HepG2 (cell line): ENCODE measurements around the gene ANKRD2. TPM values are rescaled to one million over a fixed set of nuclear protein-coding genes. Genes with fewer than 3 reads are reported as not detected.

ENCODE experiments used
- E2F1 ChIP-seq: sonication (generic); formaldehyde crosslinking; IDR thresholded peaks from 2 replicates; pipeline ENCODE4 v1.5.0; 2020; ENCODE audit warnings: missing genetic modification reagents
- FIP1L1 ChIP-seq: fragments of 200-400 bp; formaldehyde crosslinking; IDR thresholded peaks from 2 replicates; pipeline ENCODE4 v1.6.1; 2018; ENCODE audit warnings: low read depth, mild to moderate bottlenecking, low read length, moderate library complexity, borderline replicate concordance; ENCODE audit not compliant: insufficient read depth
- HDAC2 ChIP-seq: sonication (generic); formaldehyde crosslinking; IDR thresholded peaks from 2 replicates; pipeline ENCODE4 v1.4.0; 2020; ENCODE audit warnings: missing genetic modification reagents
- KMT2A ChIP-seq: sonication (generic); formaldehyde crosslinking; IDR thresholded peaks from 2 replicates; pipeline ENCODE4 v1.4.0; 2020; ENCODE audit warnings: missing genetic modification reagents
- MIER2 ChIP-seq: IDR thresholded peaks from 2 replicates; pipeline ENCODE4 v1.6.1; 2016; ENCODE audit warnings: missing biosample characterization, missing genetic modification reagents
- RARA ChIP-seq: IDR thresholded peaks from 2 replicates; pipeline ENCODE4 v1.6.1; 2016; ENCODE audit warnings: missing genetic modification reagents, missing compliant biosample characterization
- SCMH1 ChIP-seq: sonication (generic); formaldehyde crosslinking; IDR thresholded peaks from 2 replicates; pipeline ENCODE4 v1.9.0; 2021; ENCODE audit warnings: missing genetic modification reagents, mild to moderate bottlenecking, borderline replicate concordance
- SOX5 ChIP-seq: IDR thresholded peaks from 2 replicates; pipeline ENCODE4 v1.6.1; 2016; ENCODE audit warnings: borderline replicate concordance
- SOX6 ChIP-seq, 2 experiments: fragments of 450-650 bp in 1 of 2; sonication (generic) in 1 of 2; formaldehyde crosslinking in 1 of 2; IDR thresholded peaks; 2 replicates each; pipeline versions ENCODE4 v1.4.0 to v1.6.1; 2017 to 2020; ENCODE audit warnings: antibody characterized with exemption in 1 of 2, mild to moderate bottlenecking in 1 of 2, missing genetic modification reagents in 1 of 2
- TEAD3 ChIP-seq: optimal IDR thresholded peaks from 2 replicates; pipeline ENCODE3; 2016; ENCODE audit warnings: borderline replicate concordance
- XBP1 ChIP-seq: sonication (generic); formaldehyde crosslinking; IDR thresholded peaks from 2 replicates; pipeline ENCODE4 v1.5.0; 2020; ENCODE audit warnings: missing genetic modification reagents
- ZGPAT ChIP-seq: IDR thresholded peaks from 2 replicates; pipeline ENCODE4 v1.6.1; 2016; ENCODE audit warnings: mild to moderate bottlenecking
- ZNF263 ChIP-seq: sonication (generic); formaldehyde crosslinking; IDR thresholded peaks from 2 replicates; pipeline ENCODE4 v1.4.0; 2020; ENCODE audit warnings: missing genetic modification reagents
- ZNF3 ChIP-seq: IDR thresholded peaks from 2 replicates; pipeline ENCODE4 v1.7.0; 2017; ENCODE audit warnings: inconsistent platforms
- ZNF335 ChIP-seq: sonication (generic); formaldehyde crosslinking; IDR thresholded peaks from 2 replicates; pipeline ENCODE4 v1.4.0; 2020; ENCODE audit warnings: missing genetic modification reagents
- ZNF749 ChIP-seq: sonication (generic); formaldehyde crosslinking; IDR thresholded peaks from 2 replicates; pipeline ENCODE4 v1.8.0; 2022; ENCODE audit warnings: mild to moderate bottlenecking, missing genetic modification reagents, moderate library complexity, borderline replicate concordance
- ZSCAN29 ChIP-seq: sonication (generic); formaldehyde crosslinking; conservative IDR thresholded peaks from 2 replicates; pipeline ENCODE4 v1.4.0; 2020; ENCODE audit warnings: mild to moderate bottlenecking, missing genetic modification reagents
- polyA plus RNA-seq, 8 experiments: library from polyadenylated mRNA; depleted of rRNA in 3 of 8; stranded (reverse) in 7 of 8; unstranded in 1 of 8; fragments of >200 nt; fragmentation: Illumina TruSeq in 4 of 8; extraction: Trizol in 4 of 8; gene quantifications; 2 replicates each; pipeline versions ENCODE4 v1.2.1 to v1.2.3, GENCODE V29; 2011 to 2016; ENCODE audit warnings: low read depth in 4 of 8, missing spikeins in 1 of 8, mixed read lengths in 1 of 8; ENCODE audit not compliant: insufficient read depth in 1 of 8
- total RNA-seq, 5 experiments: library from RNA; depleted of rRNA; stranded (reverse); fragments of >200 nt; fragmentation: Illumina TruSeq; extraction: Trizol; gene quantifications; 2 replicates each; pipeline ENCODE4 v1.2.3, GENCODE V29; 2016; ENCODE audit warnings: low read depth in 1 of 5
- TF ChIP-seq, protein P1 (sequence below): sonication (generic); formaldehyde crosslinking; conservative IDR thresholded peaks from 2 replicates; pipeline ENCODE4 v1.4.0; 2020; ENCODE audit warnings: mild to moderate bottlenecking, missing genetic modification reagents, moderate library complexity
- TF ChIP-seq, protein P2 (sequence below): sonication (generic); formaldehyde crosslinking; IDR thresholded peaks from 2 replicates; pipeline ENCODE4 v1.8.1; 2023; ENCODE audit warnings: mild to moderate bottlenecking, moderate library complexity, missing genetic modification reagents
- TF ChIP-seq, protein P3 (sequence below): sonication (generic); formaldehyde crosslinking; IDR thresholded peaks from 2 replicates; pipeline ENCODE4 v1.5.1; 2020; ENCODE audit warnings: missing genetic modification reagents, mild to moderate bottlenecking, borderline replicate concordance

The ANKRD2 gene
- total and polyA plus RNA-seq, 2 of the 13 experiments (the other 11 are each of a cell fraction or from before 2014, with no cell fraction given) = not detected

GRCh38 chr10:97525683-97526110 lies 46.9 kb upstream of the ANKRD2 start (continued):
- no peak for TF ChIP-seq SOX6 (IDR thresholded peaks at IDR 0.05)
- peak; percentile 66 for TF ChIP-seq SOX6 (CRISPR knock-in tag; IDR thresholded peaks at IDR 0.05)
- TF ChIP-seq SCMH1 (CRISPR knock-in tag) = no peak
- TF ChIP-seq, protein P1, sequence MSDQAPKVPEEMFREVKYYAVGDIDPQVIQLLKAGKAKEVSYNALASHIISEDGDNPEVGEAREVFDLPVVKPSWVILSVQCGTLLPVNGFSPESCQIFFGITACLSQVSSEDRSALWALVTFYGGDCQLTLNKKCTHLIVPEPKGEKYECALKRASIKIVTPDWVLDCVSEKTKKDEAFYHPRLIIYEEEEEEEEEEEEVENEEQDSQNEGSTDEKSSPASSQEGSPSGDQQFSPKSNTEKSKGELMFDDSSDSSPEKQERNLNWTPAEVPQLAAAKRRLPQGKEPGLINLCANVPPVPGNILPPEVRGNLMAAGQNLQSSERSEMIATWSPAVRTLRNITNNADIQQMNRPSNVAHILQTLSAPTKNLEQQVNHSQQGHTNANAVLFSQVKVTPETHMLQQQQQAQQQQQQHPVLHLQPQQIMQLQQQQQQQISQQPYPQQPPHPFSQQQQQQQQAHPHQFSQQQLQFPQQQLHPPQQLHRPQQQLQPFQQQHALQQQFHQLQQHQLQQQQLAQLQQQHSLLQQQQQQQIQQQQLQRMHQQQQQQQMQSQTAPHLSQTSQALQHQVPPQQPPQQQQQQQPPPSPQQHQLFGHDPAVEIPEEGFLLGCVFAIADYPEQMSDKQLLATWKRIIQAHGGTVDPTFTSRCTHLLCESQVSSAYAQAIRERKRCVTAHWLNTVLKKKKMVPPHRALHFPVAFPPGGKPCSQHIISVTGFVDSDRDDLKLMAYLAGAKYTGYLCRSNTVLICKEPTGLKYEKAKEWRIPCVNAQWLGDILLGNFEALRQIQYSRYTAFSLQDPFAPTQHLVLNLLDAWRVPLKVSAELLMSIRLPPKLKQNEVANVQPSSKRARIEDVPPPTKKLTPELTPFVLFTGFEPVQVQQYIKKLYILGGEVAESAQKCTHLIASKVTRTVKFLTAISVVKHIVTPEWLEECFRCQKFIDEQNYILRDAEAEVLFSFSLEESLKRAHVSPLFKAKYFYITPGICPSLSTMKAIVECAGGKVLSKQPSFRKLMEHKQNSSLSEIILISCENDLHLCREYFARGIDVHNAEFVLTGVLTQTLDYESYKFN = peak; percentile 56
- TF ChIP-seq SOX5 (CRISPR knock-in tag) = peak; percentile 85
- TF ChIP-seq ZSCAN29 (CRISPR knock-in tag) = no peak
- TF ChIP-seq TEAD3 = peak; percentile 93
- TF ChIP-seq XBP1 (CRISPR knock-in tag) = no peak
- 0 out of 2 replicates have a peak, but pooled peaks have one; percentile 32 for TF ChIP-seq HDAC2 (CRISPR knock-in tag)
- peak; percentile 58; the same call in 1 of the 2 replicates for TF ChIP-seq ZNF3
- TF ChIP-seq ZNF749 = no peak
- no peak for TF ChIP-seq E2F1 (CRISPR knock-in tag)
- TF ChIP-seq, protein P2, sequence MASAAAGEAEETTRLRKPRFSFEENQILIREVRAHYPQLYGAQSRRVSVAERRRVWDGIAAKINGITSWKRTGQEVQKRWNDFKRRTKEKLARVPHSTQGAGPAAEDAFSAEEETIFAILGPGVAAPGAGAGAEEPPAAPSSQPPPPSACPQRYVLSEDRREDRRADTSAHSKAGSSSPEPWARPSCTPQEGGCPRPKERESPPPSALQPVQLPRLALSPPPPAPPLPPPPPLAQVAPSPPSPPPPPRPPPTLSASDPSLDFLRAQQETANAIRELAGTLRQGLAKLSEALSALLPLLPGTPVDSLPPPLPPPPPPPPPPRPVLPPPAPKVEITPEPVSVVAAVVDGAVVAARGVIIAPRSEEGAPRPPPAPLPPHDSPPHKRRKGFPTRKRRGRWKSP = no peak
- TF ChIP-seq ZNF263 (CRISPR knock-in tag) = no peak
- no peak for TF ChIP-seq ZNF335
- TF ChIP-seq, protein P3, sequence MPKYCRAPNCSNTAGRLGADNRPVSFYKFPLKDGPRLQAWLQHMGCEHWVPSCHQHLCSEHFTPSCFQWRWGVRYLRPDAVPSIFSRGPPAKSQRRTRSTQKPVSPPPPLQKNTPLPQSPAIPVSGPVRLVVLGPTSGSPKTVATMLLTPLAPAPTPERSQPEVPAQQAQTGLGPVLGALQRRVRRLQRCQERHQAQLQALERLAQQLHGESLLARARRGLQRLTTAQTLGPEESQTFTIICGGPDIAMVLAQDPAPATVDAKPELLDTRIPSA (CRISPR knock-in tag) = no peak
- no peak for TF ChIP-seq MIER2 (CRISPR knock-in tag)
- TF ChIP-seq KMT2A (CRISPR knock-in tag) = no peak
- TF ChIP-seq ZGPAT = peak; percentile 51
- no peak for TF ChIP-seq FIP1L1
- TF ChIP-seq RARA (CRISPR knock-in tag) = peak; percentile 21; the same call in 1 of the 2 replicates
